B cell (primary cell): ENCODE results near the gene DNAH10. TPM values are rescaled to one million over a fixed set of nuclear protein-coding genes. Genes with fewer than 3 reads are reported as not detected.

Source experiments
- ATAC-seq: fragments of 200-7000 bp; cut with Tn5 transposase; one replicate; pipeline ENCODE4 v1.10.0; 2021; ENCODE audit warnings: low read depth, mild to moderate bottlenecking, moderate number of reproducible peaks, moderate library complexity
- CTCF ChIA-PET: fragments of 350-600 bp; sonication (Branson Sonifier 250); formaldehyde crosslinking; loops from one replicate; lab custom pipeline; 2021; ENCODE audit warnings: antibody characterized with exemption, inconsistent platforms; lab: Charles Lee
- POLR2A ChIA-PET: fragments of 350-600 bp; sonication (Branson Sonifier 250); formaldehyde crosslinking; loops from one replicate; lab custom pipeline; 2021; ENCODE audit warnings: antibody characterized with exemption; lab: Charles Lee
- DNase-seq: peaks from one replicate; pipeline ENCODE4 v3.0.0; 2013
- H2AFZ ChIP-seq: 2 replicates; pipeline ENCODE4 v1.6.1; 2012; ENCODE audit warnings: mild to moderate bottlenecking, low read depth, low read length; ENCODE audit not compliant: insufficient read depth, poor library complexity, severe bottlenecking
- H3K27ac ChIP-seq, 2 donors: 1 replicate in 1 of 2; 2 replicates in 1 of 2; pipeline ENCODE4 v1.5.1; 2012 to 2013; ENCODE audit warnings: low read length in 2 of 2, mild to moderate bottlenecking in 2 of 2, moderate library complexity in 1 of 2
- H3K27me3 ChIP-seq, 4 experiments: fragments of 200-600 bp in 1 of 4; sonication (generic) in 1 of 4; replicated peaks in 1 of 4; 1 replicate in 2 of 4; 2 replicates in 2 of 4; pipeline versions ENCODE4 v1.6.1 to v1.7.0; 2013 to 2016; ENCODE audit warnings: low read length in 3 of 4, mild to moderate bottlenecking in 2 of 4, mixed read lengths in 1 of 4, moderate library complexity in 1 of 4; ENCODE audit not compliant: insufficient read depth in 4 of 4, control insufficient read depth in 3 of 4; ENCODE audit errors: control extremely low read depth in 1 of 4
- H3K36me3 ChIP-seq, 2 experiments: replicated peaks in 1 of 2; 1 replicate in 1 of 2; 2 replicates in 1 of 2; pipeline versions ENCODE4 v1.6.1 to v1.7.1; 2013; ENCODE audit warnings: low read length in 1 of 2; ENCODE audit not compliant: insufficient read depth in 2 of 2, control insufficient read depth in 1 of 2; ENCODE audit errors: control extremely low read depth in 1 of 2, extremely low read depth in 1 of 2
- H3K4me1 ChIP-seq, 2 donors: fragments of 200-600 bp in 1 of 2; sonication (generic) in 1 of 2; 1 replicate in 1 of 2; 2 replicates in 1 of 2; pipeline versions ENCODE4 v1.5.1 to v1.6.1; 2013 to 2017; ENCODE audit warnings: low read length in 2 of 2; ENCODE audit not compliant: control insufficient read depth in 2 of 2, insufficient read depth in 2 of 2
- H3K4me2 ChIP-seq: replicated peaks from 2 replicates; pipeline ENCODE3; 2012; ENCODE audit warnings: mild to moderate bottlenecking, low read depth, low read length; ENCODE audit not compliant: poor library complexity, severe bottlenecking
- H3K4me3 ChIP-seq, 5 experiments: fragments of 200-600 bp in 1 of 5; sonication (generic) in 1 of 5; 1 replicate in 3 of 5; 2 replicates in 2 of 5; pipeline versions ENCODE4 v1.5.1 to v1.7.0; 2011 to 2016; ENCODE audit warnings: low read length in 4 of 5, mild to moderate bottlenecking in 4 of 5, low read depth in 2 of 5, control low read depth in 1 of 5, moderate library complexity in 1 of 5; ENCODE audit not compliant: insufficient read depth in 1 of 5; ENCODE audit errors: control extremely low read depth in 1 of 5, extremely low read depth in 1 of 5
- H3K79me2 ChIP-seq: fragments of 200-600 bp; sonication (generic); one replicate; pipeline ENCODE4 v1.6.0; 2016; ENCODE audit warnings: low read length; ENCODE audit not compliant: control insufficient read depth, insufficient read depth
- H3K9ac ChIP-seq: fragments of 200-600 bp; sonication (generic); 2 replicates; pipeline ENCODE4 v1.6.1; 2017; ENCODE audit warnings: mild to moderate bottlenecking, low read length, moderate library complexity
- H3K9me3 ChIP-seq, 3 donors: one replicate each; pipeline versions ENCODE4 v1.6.1 to v1.7.1; 2013; ENCODE audit warnings: low read length in 2 of 3; ENCODE audit not compliant: control insufficient read depth in 2 of 3, insufficient read depth in 1 of 3; ENCODE audit errors: control extremely low read depth in 1 of 3
- H4K20me1 ChIP-seq: 2 replicates; pipeline ENCODE4 v1.6.0; 2012; ENCODE audit warnings: mild to moderate bottlenecking, low read length; ENCODE audit not compliant: insufficient read depth, control insufficient read depth, poor library complexity, severe bottlenecking
- H3K27ac Mint-ChIP-seq: one replicate; pipeline ENCODE4 v1.8.0; 2021; ENCODE audit warnings: mixed read lengths
- H3K27me3 Mint-ChIP-seq: one replicate; pipeline ENCODE4 v1.8.0; 2021; ENCODE audit warnings: mixed read lengths
- H3K4me1 Mint-ChIP-seq: one replicate; pipeline ENCODE4 v1.8.0; 2021; ENCODE audit warnings: mixed read lengths
- H3K4me3 Mint-ChIP-seq: one replicate; pipeline ENCODE4 v1.8.0; 2021; ENCODE audit warnings: mixed read lengths
- H3K9me3 Mint-ChIP-seq: one replicate; pipeline ENCODE4 v1.8.0; 2022; ENCODE audit warnings: mixed read lengths; ENCODE audit not compliant: insufficient read depth
- EZH2 ChIP-seq: IDR thresholded peaks from 2 replicates; pipeline ENCODE4 v1.6.1; 2012; ENCODE audit warnings: borderline replicate concordance, low read depth, mild to moderate bottlenecking, moderate library complexity, low read length; ENCODE audit not compliant: insufficient read depth, poor library complexity, severe bottlenecking
- WGBS: methylation state at CpG from one replicate; pipeline ENCODE4 v1.1.5; 2013; ENCODE audit warnings: missing lambda C conversion rate; ENCODE audit not compliant: insufficient coverage; 5-methylcytosine and 5-hydroxymethylcytosine counted together
- intact Hi-C: fragments of 100-400 bp; cut with micrococcal nuclease; formaldehyde crosslinking; loops from one replicate; pipeline ENCODE4 v1.10.0; 2022
- polyA plus RNA-seq: library from polyadenylated mRNA; depleted of rRNA; stranded (reverse); fragments of >200 nt; gene quantifications from 2 replicates; pipeline ENCODE4 v1.2.3, GENCODE V29; 2012
- total RNA-seq, 2 donors: library from RNA; stranded (reverse); fragments of 120-200 nt in 1 of 2; gene quantifications; 1 replicate in 1 of 2; 2 replicates in 1 of 2; pipeline versions ENCODE4 v1.2.3 to v1.2.4, GENCODE V29; 2013 to 2022
- TF ChIP-seq, protein P1 (sequence below): fragments of 200-600 bp; IDR thresholded peaks from one replicate; pipeline ENCODE4 v1.8.0; 2022; ENCODE audit warnings: antibody characterized with exemption, mild to moderate bottlenecking

Gene DNAH10
- total and polyA plus RNA-seq, 2 donors (not counting 1 experiment from before 2014, with no cell fraction given): 0.24 to 0.99 TPM

DNA sequence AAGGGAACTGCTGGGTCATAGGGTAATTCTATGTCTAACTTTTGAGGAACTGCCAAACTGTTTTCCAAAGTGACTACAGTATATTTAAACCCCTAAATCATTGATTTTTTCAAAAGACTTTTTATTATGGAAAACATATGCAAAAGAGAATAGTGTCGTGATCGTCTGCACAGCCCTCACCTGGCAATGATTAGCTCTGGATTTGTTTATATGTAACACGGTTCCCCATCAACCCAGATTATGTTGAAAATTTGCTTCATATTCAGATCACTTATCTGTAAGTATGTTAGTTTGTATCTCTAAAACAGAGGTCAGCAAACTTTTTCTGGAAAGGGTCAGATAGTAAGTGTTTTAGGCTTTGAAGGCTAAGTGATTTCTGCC, 157.9 kb downstream of the DNAH10 start:
- no peaks in the 10 kb centered on the region for H3K9me3 ChIP-seq
- ChIA-PET POLR2A (no interaction called here), CTCF (no interaction called here)
- no peaks in the 10 kb centered on the region for H3K36me3 ChIP-seq
- no peaks in the 10 kb centered on the region for H3K79me2 ChIP-seq
- intact Hi-C loops: no loop called here
- H3K27ac ChIP-seq: no peak overlapping the region
- Mint-ChIP-seq H3K4me1 (no peaks in the 10 kb centered on the region), H3K27me3 (peaks cover 15% of the 10 kb centered on the region), H3K27ac (no peak overlapping the region), H3K9me3 (no peaks in the 10 kb centered on the region), H3K4me3 (no peak overlapping the region)
- no peak for ATAC-seq
- TF ChIP-seq, protein P1, sequence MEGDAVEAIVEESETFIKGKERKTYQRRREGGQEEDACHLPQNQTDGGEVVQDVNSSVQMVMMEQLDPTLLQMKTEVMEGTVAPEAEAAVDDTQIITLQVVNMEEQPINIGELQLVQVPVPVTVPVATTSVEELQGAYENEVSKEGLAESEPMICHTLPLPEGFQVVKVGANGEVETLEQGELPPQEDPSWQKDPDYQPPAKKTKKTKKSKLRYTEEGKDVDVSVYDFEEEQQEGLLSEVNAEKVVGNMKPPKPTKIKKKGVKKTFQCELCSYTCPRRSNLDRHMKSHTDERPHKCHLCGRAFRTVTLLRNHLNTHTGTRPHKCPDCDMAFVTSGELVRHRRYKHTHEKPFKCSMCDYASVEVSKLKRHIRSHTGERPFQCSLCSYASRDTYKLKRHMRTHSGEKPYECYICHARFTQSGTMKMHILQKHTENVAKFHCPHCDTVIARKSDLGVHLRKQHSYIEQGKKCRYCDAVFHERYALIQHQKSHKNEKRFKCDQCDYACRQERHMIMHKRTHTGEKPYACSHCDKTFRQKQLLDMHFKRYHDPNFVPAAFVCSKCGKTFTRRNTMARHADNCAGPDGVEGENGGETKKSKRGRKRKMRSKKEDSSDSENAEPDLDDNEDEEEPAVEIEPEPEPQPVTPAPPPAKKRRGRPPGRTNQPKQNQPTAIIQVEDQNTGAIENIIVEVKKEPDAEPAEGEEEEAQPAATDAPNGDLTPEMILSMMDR: no peak
- TF ChIP-seq EZH2: no peak
- no peak overlapping the region for H3K9ac ChIP-seq
- WGBS: no CpG with 5 or more reads among the region's 3 CpGs
- H3K27me3 ChIP-seq: no peaks in the 10 kb centered on the region
- no peak overlapping the region for H2AFZ ChIP-seq
- no peaks in the 10 kb centered on the region for H3K4me1 ChIP-seq
- H3K4me3 ChIP-seq: no peak overlapping the region
- no peak for DNase-seq
- no peak overlapping the region for H3K4me2 ChIP-seq
- H4K20me1 ChIP-seq: no peaks in the 10 kb centered on the region

DNA sequence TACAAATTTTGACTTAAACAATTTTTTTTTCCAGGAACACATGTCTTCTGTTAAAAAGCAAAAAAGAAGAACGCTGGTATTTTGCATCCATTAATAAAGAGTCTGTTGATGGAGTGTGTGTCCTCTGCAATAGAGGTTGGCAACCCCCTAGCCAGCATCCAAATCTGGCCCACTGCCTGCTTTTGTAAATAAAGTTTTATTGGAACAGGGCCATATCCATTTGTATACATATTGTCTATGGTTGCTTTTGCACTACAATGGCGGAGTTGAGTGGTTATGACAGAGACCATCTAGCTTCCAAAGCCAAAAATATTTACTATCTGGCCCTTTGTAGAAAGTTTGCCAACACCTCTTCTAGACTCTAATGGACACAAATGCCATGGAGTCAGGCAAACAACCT, 160.9 kb downstream of the DNAH10 start:
- Histone ChIP-seq H2AFZ (no peak overlapping the region), H3K27me3 (peaks cover 0 to 8% (median 2%) of the 10 kb centered on the region in 4 experiments), H4K20me1 (no peaks in the 10 kb centered on the region), H3K4me3 (no peak overlapping the region), H3K9ac (no peak overlapping the region), H3K9me3 (peaks cover 0 to 4% (median 0%) of the 10 kb centered on the region in 3 donors), H3K4me2 (no peak overlapping the region), H3K79me2 (no peaks in the 10 kb centered on the region), H3K36me3 (no peaks in the 10 kb centered on the region), H3K4me1 (peaks cover under 1 to 4% of the 10 kb centered on the region in 2 donors), H3K27ac (no peak overlapping the region)
- no peaks in the 10 kb centered on the region for H3K4me1 Mint-ChIP-seq
- WGBS: no CpG with 5 or more reads among the region's 2 CpGs
- H3K4me3 Mint-ChIP-seq: no peak overlapping the region
- no peak for ATAC-seq
- intact Hi-C loops: no loop called here
- ChIA-PET POLR2A (no interaction called here), CTCF (no interaction called here)
- DNase-seq: no peak
- no peak for TF ChIP-seq EZH2
- TF ChIP-seq, protein P1: no peak
- H3K9me3 Mint-ChIP-seq: no peaks in the 10 kb centered on the region
- no peak overlapping the region for H3K27ac Mint-ChIP-seq
- H3K27me3 Mint-ChIP-seq: peaks cover 12% of the 10 kb centered on the region
